Amniotic stem cell (primary cell): ENCODE results near the gene TNFRSF25.

ENCODE experiments used
- DNase-seq: peaks from one replicate; lab custom pipeline; 2025; lab: John Stamatoyannopoulos, UW

Gene TNFRSF25

DNA sequence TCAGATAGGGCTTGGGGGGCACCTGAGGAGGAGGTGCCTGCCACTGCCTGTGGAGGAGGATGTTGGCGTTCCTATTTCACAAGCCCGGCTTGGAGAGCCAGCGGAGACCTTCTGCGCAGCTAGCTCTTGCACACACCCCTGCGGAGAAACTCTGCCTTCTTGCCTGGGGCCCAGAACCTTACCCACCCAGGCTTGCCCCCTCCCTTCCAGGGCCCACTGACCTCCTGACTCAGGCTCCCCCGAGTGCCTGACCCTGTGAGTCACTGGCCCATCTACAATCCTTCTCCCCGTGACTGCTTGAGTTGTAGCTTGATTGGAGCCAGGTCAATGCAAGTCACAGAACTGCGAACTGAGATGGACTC lies 49.7 kb downstream of the TNFRSF25 start:
- no peak for DNase-seq

DNA sequence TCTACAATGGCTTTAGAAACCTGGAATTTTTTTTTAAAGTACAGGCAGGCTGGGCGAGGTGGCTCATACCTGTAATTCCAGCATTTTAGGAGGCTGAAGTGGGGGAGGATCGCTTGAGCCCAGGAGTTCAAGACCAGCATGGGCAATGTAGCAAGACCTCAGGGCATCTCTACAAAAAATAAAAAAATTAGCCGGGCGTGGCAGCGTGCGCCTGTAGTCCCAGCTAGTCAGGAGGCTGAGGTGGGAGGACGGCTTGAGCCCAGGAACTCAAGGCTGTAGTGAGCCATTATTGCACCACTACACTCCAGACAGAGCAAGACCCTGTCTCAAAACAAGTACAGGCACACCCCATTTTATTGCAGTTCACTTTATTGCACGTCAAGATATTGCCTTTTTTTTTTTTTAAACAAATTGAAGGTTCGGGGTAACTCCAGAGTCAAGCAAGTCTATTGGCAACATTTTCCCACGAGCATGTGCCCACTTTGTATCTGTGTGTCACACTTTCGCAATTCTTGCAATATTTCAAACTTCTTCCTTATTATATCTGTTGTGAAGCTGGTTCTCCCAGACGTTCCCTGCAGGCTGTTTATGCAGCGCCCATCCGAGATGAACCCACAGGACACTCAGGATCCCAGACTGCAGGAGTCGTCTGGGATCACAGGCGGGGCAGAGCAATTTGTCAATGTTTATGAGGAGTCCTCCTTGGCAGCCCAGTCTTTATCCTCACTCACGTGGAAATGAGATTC lies 50.9 kb downstream of the TNFRSF25 start:
- DNase-seq: no peak

DNA sequence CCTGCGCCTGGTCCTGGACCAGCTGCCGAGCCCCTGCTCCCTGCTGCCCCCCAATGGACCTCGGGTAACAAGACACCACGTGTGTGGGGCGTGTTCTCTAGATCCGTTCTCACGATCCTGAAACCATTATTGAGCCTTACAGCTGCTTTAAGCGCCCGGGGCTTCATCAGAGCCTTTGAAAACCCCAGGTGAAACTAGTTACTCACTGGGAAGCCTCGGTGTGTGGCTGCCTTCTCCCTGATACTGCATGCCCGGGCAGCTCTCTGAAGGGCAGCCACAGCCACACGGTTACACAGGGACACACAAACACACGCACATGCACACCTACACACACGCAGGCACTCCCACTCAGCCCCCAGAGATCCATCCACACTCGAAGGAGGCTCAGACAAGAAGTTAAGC lies 51.5 kb downstream of the TNFRSF25 start:
- peak; percentile 9 for DNase-seq

- no peak for DNase-seq
Observed at GRCh38 chr1:6412896-6413295, 53.1 kb downstream of the TNFRSF25 start.
